SK-N-SH (cell line): Measurements from ENCODE around the gene TLR2.

Experiments
- EZH2phosphoT487 ChIP-seq: fragments of 200-600 bp; sonication (generic); IDR thresholded peaks from 2 replicates; pipeline ENCODE4 v1.6.1; 2017; ENCODE audit warnings: low read depth, mixed run types, mild to moderate bottlenecking, antibody characterized with exemption, moderate library complexity, borderline replicate concordance
- NRF1 ChIP-seq: IDR thresholded peaks from 2 replicates; pipeline ENCODE4 v1.6.1; 2012; ENCODE audit warnings: low read depth, mild to moderate bottlenecking, low read length
- POLR2AphosphoS5 ChIP-seq: IDR thresholded peaks from 2 replicates; pipeline ENCODE4 v1.6.1; 2012; ENCODE audit warnings: low read depth, low read length
- RFX5 ChIP-seq: IDR thresholded peaks from 2 replicates; pipeline ENCODE4 v1.6.1; 2012; ENCODE audit warnings: mild to moderate bottlenecking, improper control_type of control experiment, low read length
- TCF12 ChIP-seq: IDR thresholded peaks from 2 replicates; pipeline ENCODE4 v1.4.0; 2012
- TF ChIP-seq, protein P1 (sequence below): IDR thresholded peaks from 2 replicates; pipeline ENCODE4 v1.6.1; 2012; ENCODE audit warnings: mild to moderate bottlenecking, low read depth, low read length, moderate library complexity
- TF ChIP-seq, protein P2 (sequence below): fragments of 200-600 bp; sonication (generic); IDR thresholded peaks from 2 replicates; pipeline ENCODE4 v1.6.1; 2017; ENCODE audit warnings: antibody characterized with exemption, mild to moderate bottlenecking, moderate library complexity

DNA sequence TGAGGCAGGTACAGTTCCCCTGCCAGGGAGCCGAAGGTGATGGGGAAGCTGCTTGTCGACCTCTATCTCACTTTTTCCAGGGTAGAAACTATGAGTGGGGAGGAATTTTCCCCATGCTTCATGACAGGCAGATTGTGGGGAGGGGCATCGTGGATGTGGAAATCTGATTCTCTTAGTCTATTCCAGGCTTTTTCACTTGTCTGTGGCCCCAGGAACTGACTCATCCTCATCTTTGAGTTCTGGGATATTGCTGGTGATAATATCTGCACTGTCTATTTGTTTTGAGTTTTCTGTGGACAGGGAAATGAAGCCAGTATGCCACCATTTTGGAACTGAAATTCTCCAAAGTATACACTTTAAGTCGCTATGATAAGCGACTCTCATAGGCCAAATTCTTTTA, 7.6 kb upstream of the TLR2 start:
- TF ChIP-seq EZH2phosphoT487: no peak
- TF ChIP-seq, protein P1, sequence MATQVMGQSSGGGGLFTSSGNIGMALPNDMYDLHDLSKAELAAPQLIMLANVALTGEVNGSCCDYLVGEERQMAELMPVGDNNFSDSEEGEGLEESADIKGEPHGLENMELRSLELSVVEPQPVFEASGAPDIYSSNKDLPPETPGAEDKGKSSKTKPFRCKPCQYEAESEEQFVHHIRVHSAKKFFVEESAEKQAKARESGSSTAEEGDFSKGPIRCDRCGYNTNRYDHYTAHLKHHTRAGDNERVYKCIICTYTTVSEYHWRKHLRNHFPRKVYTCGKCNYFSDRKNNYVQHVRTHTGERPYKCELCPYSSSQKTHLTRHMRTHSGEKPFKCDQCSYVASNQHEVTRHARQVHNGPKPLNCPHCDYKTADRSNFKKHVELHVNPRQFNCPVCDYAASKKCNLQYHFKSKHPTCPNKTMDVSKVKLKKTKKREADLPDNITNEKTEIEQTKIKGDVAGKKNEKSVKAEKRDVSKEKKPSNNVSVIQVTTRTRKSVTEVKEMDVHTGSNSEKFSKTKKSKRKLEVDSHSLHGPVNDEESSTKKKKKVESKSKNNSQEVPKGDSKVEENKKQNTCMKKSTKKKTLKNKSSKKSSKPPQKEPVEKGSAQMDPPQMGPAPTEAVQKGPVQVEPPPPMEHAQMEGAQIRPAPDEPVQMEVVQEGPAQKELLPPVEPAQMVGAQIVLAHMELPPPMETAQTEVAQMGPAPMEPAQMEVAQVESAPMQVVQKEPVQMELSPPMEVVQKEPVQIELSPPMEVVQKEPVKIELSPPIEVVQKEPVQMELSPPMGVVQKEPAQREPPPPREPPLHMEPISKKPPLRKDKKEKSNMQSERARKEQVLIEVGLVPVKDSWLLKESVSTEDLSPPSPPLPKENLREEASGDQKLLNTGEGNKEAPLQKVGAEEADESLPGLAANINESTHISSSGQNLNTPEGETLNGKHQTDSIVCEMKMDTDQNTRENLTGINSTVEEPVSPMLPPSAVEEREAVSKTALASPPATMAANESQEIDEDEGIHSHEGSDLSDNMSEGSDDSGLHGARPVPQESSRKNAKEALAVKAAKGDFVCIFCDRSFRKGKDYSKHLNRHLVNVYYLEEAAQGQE: no peak
- TF ChIP-seq, protein P2, sequence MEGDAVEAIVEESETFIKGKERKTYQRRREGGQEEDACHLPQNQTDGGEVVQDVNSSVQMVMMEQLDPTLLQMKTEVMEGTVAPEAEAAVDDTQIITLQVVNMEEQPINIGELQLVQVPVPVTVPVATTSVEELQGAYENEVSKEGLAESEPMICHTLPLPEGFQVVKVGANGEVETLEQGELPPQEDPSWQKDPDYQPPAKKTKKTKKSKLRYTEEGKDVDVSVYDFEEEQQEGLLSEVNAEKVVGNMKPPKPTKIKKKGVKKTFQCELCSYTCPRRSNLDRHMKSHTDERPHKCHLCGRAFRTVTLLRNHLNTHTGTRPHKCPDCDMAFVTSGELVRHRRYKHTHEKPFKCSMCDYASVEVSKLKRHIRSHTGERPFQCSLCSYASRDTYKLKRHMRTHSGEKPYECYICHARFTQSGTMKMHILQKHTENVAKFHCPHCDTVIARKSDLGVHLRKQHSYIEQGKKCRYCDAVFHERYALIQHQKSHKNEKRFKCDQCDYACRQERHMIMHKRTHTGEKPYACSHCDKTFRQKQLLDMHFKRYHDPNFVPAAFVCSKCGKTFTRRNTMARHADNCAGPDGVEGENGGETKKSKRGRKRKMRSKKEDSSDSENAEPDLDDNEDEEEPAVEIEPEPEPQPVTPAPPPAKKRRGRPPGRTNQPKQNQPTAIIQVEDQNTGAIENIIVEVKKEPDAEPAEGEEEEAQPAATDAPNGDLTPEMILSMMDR: no peak
- no peak for TF ChIP-seq NRF1
- 0 out of 2 replicates have a peak, but pooled peaks have one; percentile 7 for TF ChIP-seq POLR2AphosphoS5
- TF ChIP-seq TCF12: peak; percentile 50; the same call in 1 of the 2 replicates
- TF ChIP-seq RFX5: no peak
